Measurements from ENCODE around the gene CERS6.

GRCh38 chr2:168583710-168584521 is 127.8 kb downstream of the CERS6 start:
- TF ChIP-seq EP300 (IDR thresholded peaks at IDR 0.05; ENCODE audit: borderline replicate concordance in 1 of 2, low read depth in 2 of 2, low read length in 2 of 2) (no peak), GABPA (IDR thresholded peaks at IDR 0.05; ENCODE audit: borderline replicate concordance, insufficient read depth, low read length) (no peak), POLR2A (IDR thresholded peaks at IDR 0.05; ENCODE audit: control extremely low read depth in 1 of 2, low read depth in 2 of 2, low read length in 2 of 2) (no peak), SIN3A (conservative IDR thresholded peaks at IDR 0.05 in 1 of 2, IDR thresholded peaks at IDR 0.05 in 1 of 2; ENCODE audit: low read depth in 1 of 2, low read length in 2 of 2) (no peak), JUND (IDR thresholded peaks at IDR 0.05; ENCODE audit: low read length) (no peak), CREB1 (IDR thresholded peaks at IDR 0.05) (no peak), RBBP5 (IDR thresholded peaks at IDR 0.05; ENCODE audit: borderline replicate concordance, low read depth, low read length) (no peak), RNF2 (IDR thresholded peaks at IDR 0.05; ENCODE audit: borderline replicate concordance, low read depth, low read length, missing control alignments, poor library complexity, severe bottlenecking) (no peak), SP2 (IDR thresholded peaks at IDR 0.05; ENCODE audit: low read length) (no peak), MAFK (IDR thresholded peaks at IDR 0.05; ENCODE audit: low read depth, low read length) (no peak)
- TF ChIP-seq, protein P1, sequence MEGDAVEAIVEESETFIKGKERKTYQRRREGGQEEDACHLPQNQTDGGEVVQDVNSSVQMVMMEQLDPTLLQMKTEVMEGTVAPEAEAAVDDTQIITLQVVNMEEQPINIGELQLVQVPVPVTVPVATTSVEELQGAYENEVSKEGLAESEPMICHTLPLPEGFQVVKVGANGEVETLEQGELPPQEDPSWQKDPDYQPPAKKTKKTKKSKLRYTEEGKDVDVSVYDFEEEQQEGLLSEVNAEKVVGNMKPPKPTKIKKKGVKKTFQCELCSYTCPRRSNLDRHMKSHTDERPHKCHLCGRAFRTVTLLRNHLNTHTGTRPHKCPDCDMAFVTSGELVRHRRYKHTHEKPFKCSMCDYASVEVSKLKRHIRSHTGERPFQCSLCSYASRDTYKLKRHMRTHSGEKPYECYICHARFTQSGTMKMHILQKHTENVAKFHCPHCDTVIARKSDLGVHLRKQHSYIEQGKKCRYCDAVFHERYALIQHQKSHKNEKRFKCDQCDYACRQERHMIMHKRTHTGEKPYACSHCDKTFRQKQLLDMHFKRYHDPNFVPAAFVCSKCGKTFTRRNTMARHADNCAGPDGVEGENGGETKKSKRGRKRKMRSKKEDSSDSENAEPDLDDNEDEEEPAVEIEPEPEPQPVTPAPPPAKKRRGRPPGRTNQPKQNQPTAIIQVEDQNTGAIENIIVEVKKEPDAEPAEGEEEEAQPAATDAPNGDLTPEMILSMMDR (IDR thresholded peaks at IDR 0.05; ENCODE audit: control extremely low read depth in 1 of 3, insufficient read depth in 1 of 3, low read depth in 1 of 3, low read length in 3 of 3), result no peak
